Measurements from ENCODE around the gene CXCL14. TPM values are rescaled to one million over a fixed set of nuclear protein-coding genes. Genes with fewer than 3 reads are reported as not detected.

The CXCL14 gene
- total RNA-seq, 4 donors from 2014 or later, result 0.15 to 23.2 (median 3.8) TPM

- no peaks in the 10 kb centered on the region for H3K4me1 ChIP-seq
- H3K4me3 ChIP-seq, result no peak overlapping the region
- H3K9me3 ChIP-seq, result no peaks in the 10 kb centered on the region
- WGBS, 2 donors (ENCODE audit: low coverage in 1 of 2), result 70 to 83% methylated on average over 3 to 5 of the region's 10 CpGs
- TF ChIP-seq POLR2A (IDR thresholded peaks at IDR 0.05) (no peak), CTCF (IDR thresholded peaks at IDR 0.05) (no peak), POLR2AphosphoS5 (IDR thresholded peaks at IDR 0.05) (no peak), EP300 (IDR thresholded peaks at IDR 0.05) (no peak)
- no peak for ATAC-seq
- no peaks in the 10 kb centered on the region for H3K36me3 ChIP-seq
- H3K27ac ChIP-seq, result no peak overlapping the region
- peaks cover 57% of the 10 kb centered on the region for H3K27me3 ChIP-seq
Observed at GRCh38 chr5:135571066-135571609, 7.7 kb downstream of the CXCL14 start.

GRCh38 chr5:135570453-135570764 lies 8.4 kb downstream of the CXCL14 start:
- Histone ChIP-seq H3K27me3 (peaks cover 51% of the 10 kb centered on the region), H3K27ac (no peak overlapping the region), H3K4me1 (no peaks in the 10 kb centered on the region), H3K4me3 (no peak overlapping the region), H3K36me3 (no peaks in the 10 kb centered on the region), H3K9me3 (no peaks in the 10 kb centered on the region)
- no peak for TF ChIP-seq EP300 (IDR thresholded peaks at IDR 0.05)
- no peak for TF ChIP-seq POLR2AphosphoS5 (IDR thresholded peaks at IDR 0.05)
- TF ChIP-seq CTCF (IDR thresholded peaks at IDR 0.05), result no peak
- no peak for TF ChIP-seq POLR2A (IDR thresholded peaks at IDR 0.05)
- WGBS, 2 donors (ENCODE audit: low coverage in 1 of 2), result 47 to 49% methylated on average over 3 of the region's 3 CpGs
- ATAC-seq, result no peak

- H3K9me3 ChIP-seq, result no peaks in the 10 kb centered on the region
- no peak overlapping the region for H3K4me3 ChIP-seq
- ATAC-seq, result no peak
- H3K4me1 ChIP-seq, result no peaks in the 10 kb centered on the region
- no peaks in the 10 kb centered on the region for H3K36me3 ChIP-seq
- peaks cover 46% of the 10 kb centered on the region for H3K27me3 ChIP-seq
- 34 to 82% methylated on average over 3 to 5 of the region's 10 CpGs for WGBS, 2 donors (ENCODE audit: low coverage in 1 of 2)
- H3K27ac ChIP-seq, result no peak overlapping the region
- TF ChIP-seq POLR2AphosphoS5 (IDR thresholded peaks at IDR 0.05), result no peak
- TF ChIP-seq CTCF (IDR thresholded peaks at IDR 0.05), result peak in 1 of 4 experiments; percentile 31
- TF ChIP-seq EP300 (IDR thresholded peaks at IDR 0.05), result no peak
- no peak for TF ChIP-seq POLR2A (IDR thresholded peaks at IDR 0.05)
Observed at GRCh38 chr5:135569755-135570452, 8.9 kb downstream of the CXCL14 start.

GRCh38 chr5:135568923-135569360 lies 9.8 kb downstream of the CXCL14 start:
- TF ChIP-seq POLR2AphosphoS5 (IDR thresholded peaks at IDR 0.05) (no peak), POLR2A (IDR thresholded peaks at IDR 0.05) (no peak), CTCF (IDR thresholded peaks at IDR 0.05) (no peak), EP300 (IDR thresholded peaks at IDR 0.05) (no peak)
- 80 to 90% methylated on average over 1 to 2 of the region's 5 CpGs for WGBS, 2 donors (ENCODE audit: low coverage in 1 of 2)
- Histone ChIP-seq H3K4me3 (no peak overlapping the region), H3K9me3 (no peaks in the 10 kb centered on the region), H3K27me3 (peaks cover 39% of the 10 kb centered on the region), H3K4me1 (no peaks in the 10 kb centered on the region), H3K27ac (no peak overlapping the region), H3K36me3 (no peaks in the 10 kb centered on the region)
- no peak for ATAC-seq

- WGBS, 2 donors (ENCODE audit: low coverage in 1 of 2), result 55 to 81% methylated on average over 2 to 3 of the region's 6 CpGs
Observed at GRCh38 chr5:135568246-135568645, 10.5 kb downstream of the CXCL14 start.

More at GRCh38 chr5:135568246-135568645, 10.5 kb downstream of the CXCL14 start:
- Histone ChIP-seq H3K4me3 (no peak overlapping the region), H3K4me1 (no peaks in the 10 kb centered on the region), H3K9me3 (no peaks in the 10 kb centered on the region), H3K36me3 (no peaks in the 10 kb centered on the region), H3K27ac (no peak overlapping the region), H3K27me3 (peaks cover 32% of the 10 kb centered on the region)
- no peak for ATAC-seq
- no peak for TF ChIP-seq CTCF (IDR thresholded peaks at IDR 0.05)
- no peak for TF ChIP-seq POLR2A (IDR thresholded peaks at IDR 0.05)
- TF ChIP-seq EP300 (IDR thresholded peaks at IDR 0.05), result no peak
- no peak for TF ChIP-seq POLR2AphosphoS5 (IDR thresholded peaks at IDR 0.05)
